ENCODE data around the gene DHX57. TPM values are rescaled to one million over a fixed set of nuclear protein-coding genes. Genes with fewer than 3 reads are reported as not detected.
A peak's percentile ranks its signal among the peaks of the same experiment; 100 is the strongest.

The DHX57 gene, protein sequence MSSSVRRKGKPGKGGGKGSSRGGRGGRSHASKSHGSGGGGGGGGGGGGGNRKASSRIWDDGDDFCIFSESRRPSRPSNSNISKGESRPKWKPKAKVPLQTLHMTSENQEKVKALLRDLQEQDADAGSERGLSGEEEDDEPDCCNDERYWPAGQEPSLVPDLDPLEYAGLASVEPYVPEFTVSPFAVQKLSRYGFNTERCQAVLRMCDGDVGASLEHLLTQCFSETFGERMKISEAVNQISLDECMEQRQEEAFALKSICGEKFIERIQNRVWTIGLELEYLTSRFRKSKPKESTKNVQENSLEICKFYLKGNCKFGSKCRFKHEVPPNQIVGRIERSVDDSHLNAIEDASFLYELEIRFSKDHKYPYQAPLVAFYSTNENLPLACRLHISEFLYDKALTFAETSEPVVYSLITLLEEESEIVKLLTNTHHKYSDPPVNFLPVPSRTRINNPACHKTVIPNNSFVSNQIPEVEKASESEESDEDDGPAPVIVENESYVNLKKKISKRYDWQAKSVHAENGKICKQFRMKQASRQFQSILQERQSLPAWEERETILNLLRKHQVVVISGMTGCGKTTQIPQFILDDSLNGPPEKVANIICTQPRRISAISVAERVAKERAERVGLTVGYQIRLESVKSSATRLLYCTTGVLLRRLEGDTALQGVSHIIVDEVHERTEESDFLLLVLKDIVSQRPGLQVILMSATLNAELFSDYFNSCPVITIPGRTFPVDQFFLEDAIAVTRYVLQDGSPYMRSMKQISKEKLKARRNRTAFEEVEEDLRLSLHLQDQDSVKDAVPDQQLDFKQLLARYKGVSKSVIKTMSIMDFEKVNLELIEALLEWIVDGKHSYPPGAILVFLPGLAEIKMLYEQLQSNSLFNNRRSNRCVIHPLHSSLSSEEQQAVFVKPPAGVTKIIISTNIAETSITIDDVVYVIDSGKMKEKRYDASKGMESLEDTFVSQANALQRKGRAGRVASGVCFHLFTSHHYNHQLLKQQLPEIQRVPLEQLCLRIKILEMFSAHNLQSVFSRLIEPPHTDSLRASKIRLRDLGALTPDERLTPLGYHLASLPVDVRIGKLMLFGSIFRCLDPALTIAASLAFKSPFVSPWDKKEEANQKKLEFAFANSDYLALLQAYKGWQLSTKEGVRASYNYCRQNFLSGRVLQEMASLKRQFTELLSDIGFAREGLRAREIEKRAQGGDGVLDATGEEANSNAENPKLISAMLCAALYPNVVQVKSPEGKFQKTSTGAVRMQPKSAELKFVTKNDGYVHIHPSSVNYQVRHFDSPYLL (N-terminal part only)
- total RNA-seq = 10 to 100 TPM; 18.1 to 22.1 TPM

DNA sequence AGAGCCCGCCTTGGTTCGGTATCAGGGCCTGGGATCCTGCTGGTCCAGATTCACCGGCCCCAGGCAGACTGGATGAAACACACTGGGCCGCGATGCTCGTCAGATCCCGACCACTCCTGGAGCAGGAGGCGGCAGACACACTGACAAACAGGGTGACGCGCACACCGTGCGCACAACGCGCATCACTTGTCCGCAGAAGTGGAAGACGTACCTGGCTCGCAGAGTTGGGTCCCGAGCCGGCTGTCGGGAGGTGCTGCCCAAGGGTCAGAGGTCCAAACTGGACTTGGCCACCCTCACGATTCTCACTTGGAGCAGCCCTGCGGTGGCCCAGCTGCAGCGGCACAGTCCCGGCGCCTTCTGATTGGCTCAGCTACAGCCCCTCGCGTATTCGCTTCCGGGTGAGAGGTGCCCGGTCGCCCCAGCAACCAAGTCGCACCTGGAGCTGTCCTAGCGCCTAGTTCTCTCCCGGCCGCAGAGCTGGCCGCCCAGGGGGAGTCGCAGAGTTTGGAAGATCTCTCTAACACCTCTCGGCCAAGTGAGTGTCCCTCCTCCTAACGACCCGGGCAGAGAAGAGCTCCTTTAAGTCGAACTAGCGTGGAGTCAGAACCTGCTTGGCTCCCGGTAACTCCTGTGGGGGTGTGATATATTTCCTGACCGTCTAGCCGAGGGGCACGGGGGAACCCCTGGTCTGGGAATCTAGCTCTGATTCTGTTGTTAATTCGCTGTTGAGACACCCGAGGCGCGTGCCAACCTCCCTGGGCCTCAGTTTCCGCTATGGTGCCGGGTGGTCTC lies at the start of gene DHX57, which contains the start of gene MORN2:
Gene DHX57 (minus strand): TSS at position 359 of the 792 bp plus-strand sequence. CDS start 7,529 bp downstream, outside the sequence.
Gene MORN2 (plus strand): TSS at position 401 of the 792 bp plus-strand sequence.
- Mint-ChIP-seq H3K4me1 (peaks cover 18% of the 10 kb centered on the region), H3K4me3 (peak within 1 kb of the TSS; percentile 93), H3K27ac (peak within 1 kb of the TSS; percentile 87), H3K27me3 (no peaks in the 10 kb centered on the region), H3K36me3 (peaks cover 20% of the 10 kb centered on the region), H3K9me3 (peaks cover 13% of the 10 kb centered on the region)
- peak; percentile 84 for DNase-seq

DNA sequence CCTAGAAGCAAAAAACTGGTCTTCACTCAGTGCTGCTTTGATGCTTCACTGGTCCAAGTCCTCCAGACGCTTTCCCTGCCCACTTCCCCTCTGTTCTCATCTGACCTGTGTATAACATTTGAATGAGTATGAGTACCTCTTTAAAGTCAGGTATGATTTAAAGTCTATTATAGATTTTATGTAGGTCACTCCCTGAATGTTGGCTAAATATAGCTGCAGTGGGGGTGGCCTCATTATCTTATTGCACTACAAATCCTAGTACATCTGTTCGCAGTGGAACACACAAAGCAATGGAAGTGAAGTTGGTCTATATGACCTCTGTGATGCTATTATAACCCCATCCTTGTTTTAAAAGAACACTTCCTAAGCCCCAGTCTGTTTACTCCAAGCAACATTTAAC lies 47.2 kb upstream of the DHX57 start:
- DNase-seq = no peak

DNA sequence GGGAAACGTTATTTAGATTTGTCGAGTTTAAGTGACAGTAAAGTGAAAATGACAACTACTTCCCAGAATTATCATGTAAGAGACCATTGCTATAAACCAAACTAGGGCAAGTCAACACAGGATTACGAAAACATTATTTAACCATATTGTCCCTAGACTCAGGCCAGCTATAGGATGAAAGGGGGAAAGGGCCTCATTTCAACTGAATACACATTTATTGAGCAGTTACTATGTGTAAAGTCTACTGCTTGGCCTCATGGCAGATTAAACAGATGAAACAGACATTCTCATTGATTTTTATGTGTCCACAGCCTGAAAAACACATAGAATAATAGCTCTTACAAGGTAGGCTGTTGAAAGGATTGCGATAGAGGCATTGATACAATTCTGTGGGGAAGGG lies 46.7 kb upstream of the DHX57 start:
- Mint-ChIP-seq H3K4me1 (no peaks in the 10 kb centered on the region), H3K9me3 (no peaks in the 10 kb centered on the region), H3K36me3 (no peaks in the 10 kb centered on the region), H3K27ac (no peak overlapping the region), H3K27me3 (no peaks in the 10 kb centered on the region), H3K4me3 (no peak overlapping the region)
- no peak for DNase-seq

More for the DNA sequence above, 47.2 kb upstream of the DHX57 start:
- no peaks in the 10 kb centered on the region for H3K36me3 Mint-ChIP-seq
- no peaks in the 10 kb centered on the region for H3K9me3 Mint-ChIP-seq
- no peak overlapping the region for H3K27ac Mint-ChIP-seq
- H3K4me1 Mint-ChIP-seq = no peaks in the 10 kb centered on the region
- no peak overlapping the region for H3K4me3 Mint-ChIP-seq
- H3K27me3 Mint-ChIP-seq = no peaks in the 10 kb centered on the region

DNA sequence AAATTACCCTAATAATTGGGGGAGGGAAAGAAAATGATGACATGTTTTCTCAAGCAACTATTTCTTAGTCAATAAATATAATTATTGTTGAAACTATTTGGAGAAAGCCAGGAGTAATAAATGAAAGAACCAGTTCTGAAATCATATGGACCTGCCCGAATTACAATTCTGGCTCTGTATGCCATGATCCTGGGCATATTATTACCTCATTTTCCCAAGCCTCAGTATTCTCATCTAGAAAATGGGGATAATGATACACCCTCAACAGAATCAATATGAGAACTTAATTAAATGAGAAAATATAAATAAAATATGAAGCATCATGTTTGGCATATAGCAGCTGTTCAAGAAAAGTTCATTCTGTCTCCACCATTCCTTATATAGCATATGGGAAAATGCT lies 36.9 kb upstream of the DHX57 start:
- H3K4me3 Mint-ChIP-seq = no peak overlapping the region
- peaks cover 10% of the 10 kb centered on the region for H3K4me1 Mint-ChIP-seq
- no peak for DNase-seq
- no peak overlapping the region for H3K27ac Mint-ChIP-seq
- no peaks in the 10 kb centered on the region for H3K36me3 Mint-ChIP-seq
- no peaks in the 10 kb centered on the region for H3K9me3 Mint-ChIP-seq
- H3K27me3 Mint-ChIP-seq = no peaks in the 10 kb centered on the region

DNA sequence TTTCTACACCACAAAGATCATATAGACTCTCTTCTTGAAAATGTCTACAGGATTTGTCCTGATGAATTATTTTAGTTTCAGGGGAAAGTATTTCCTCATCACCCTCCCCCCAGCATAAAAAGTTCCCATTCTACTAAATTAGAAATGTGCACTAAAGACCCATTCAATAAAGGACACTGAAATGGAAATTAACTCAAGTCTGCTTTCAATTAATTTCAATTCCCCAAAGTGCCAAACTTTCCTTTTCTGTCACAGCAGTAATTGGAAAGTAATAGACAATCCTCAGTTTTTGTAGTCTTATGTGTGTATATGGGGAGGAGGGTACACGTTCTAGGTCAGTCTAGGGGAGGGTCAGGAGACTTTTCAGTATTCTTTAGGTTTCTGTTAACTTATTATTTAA lies 35.5 kb upstream of the DHX57 start:
- no peaks in the 10 kb centered on the region for H3K9me3 Mint-ChIP-seq
- no peak for DNase-seq

DNA sequence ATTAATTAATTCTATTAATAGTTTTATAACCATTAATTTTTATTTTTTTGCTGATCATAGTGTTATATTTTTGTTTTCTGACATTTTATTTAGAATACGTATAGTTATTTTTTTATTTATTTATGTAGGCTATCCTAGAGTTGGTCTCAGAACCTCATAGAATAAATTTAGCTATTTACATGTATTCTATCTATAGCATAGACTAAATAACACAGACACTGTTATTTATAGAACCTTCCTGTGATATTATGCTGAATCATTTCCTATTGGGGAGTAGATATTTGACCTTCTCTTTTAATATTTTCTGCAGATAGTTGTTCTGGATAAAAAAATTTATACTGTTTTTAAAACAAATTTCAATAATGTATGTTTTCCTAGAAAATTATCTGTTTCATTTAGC lies 34.1 kb upstream of the DHX57 start:
- no peak for DNase-seq
- Mint-ChIP-seq H3K4me1 (peaks cover 11% of the 10 kb centered on the region), H3K36me3 (no peaks in the 10 kb centered on the region), H3K4me3 (no peak overlapping the region), H3K27me3 (no peaks in the 10 kb centered on the region), H3K9me3 (no peaks in the 10 kb centered on the region), H3K27ac (no peak overlapping the region)

More for the DNA sequence above, 35.5 kb upstream of the DHX57 start:
- Mint-ChIP-seq H3K36me3 (no peaks in the 10 kb centered on the region), H3K27me3 (no peaks in the 10 kb centered on the region), H3K4me3 (no peak overlapping the region), H3K27ac (no peak overlapping the region), H3K4me1 (peaks cover 11% of the 10 kb centered on the region)

DNA sequence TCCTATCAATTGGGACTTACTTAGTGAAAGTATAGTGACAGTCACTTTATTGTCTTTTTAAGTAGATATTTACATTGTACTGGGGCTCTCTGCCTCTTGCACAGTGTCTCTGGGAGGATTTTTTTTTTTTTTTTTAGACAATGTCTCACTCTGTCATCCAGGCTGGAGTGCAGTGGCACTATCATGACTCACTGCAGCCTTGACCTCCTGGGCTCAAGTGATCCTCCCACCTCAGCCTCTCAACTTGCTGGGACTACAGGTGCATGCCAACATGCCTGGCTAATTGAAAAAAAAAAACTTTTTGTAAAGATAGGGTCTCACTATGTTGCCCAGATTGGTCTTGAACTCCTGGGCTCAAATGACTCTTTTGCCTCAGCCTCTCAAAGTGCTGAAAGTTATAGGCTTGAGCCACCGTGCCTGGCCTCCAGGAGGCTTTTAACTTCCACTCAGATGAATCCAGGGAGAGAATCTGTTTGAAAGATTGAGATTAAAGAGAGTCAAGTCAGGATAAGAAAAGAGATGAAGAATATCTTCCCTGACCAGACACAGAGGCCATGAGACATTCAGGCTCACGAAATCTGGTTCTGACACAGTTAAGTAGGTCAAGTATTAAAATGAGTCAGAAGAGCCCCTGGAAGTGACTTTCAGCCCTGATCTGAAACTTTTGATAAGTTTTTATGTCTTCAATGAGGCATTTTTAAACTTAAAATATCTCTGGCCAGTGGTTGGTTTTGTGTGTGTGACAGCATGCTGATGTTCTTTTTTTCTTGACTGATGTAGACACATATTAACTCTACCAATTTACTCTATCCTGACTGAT lies 32.2 kb upstream of the DHX57 start:
- Mint-ChIP-seq H3K4me3 (no peak overlapping the region), H3K9me3 (no peaks in the 10 kb centered on the region), H3K27me3 (no peaks in the 10 kb centered on the region), H3K4me1 (peaks cover 11% of the 10 kb centered on the region), H3K36me3 (no peaks in the 10 kb centered on the region), H3K27ac (peak overlapping the region; percentile 3)
- peak; percentile 2 for DNase-seq

DNA sequence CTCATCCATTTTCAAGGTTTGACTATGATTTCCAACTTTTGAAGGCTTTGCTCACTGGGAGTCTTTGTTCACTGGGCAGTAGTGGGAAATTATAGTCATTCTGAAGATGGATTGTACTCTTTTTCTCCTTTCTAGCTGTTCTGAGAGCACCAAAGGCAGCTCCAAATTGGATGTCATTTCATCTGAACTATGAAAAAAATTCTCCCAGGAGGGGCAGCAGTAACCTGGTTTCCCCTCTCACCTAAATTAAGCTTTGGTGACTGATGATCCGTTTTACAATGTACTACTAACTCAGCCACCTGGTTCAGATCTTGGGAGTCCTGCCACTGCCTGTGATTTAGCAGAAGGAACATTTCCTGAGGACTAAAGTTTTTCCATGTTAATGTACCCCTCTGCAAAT lies 31.5 kb upstream of the DHX57 start:
- Mint-ChIP-seq H3K4me1 (peaks cover 11% of the 10 kb centered on the region), H3K4me3 (no peak overlapping the region), H3K36me3 (no peaks in the 10 kb centered on the region), H3K27me3 (no peaks in the 10 kb centered on the region), H3K27ac (no peak overlapping the region), H3K9me3 (no peaks in the 10 kb centered on the region)
- DNase-seq = no peak

DNA sequence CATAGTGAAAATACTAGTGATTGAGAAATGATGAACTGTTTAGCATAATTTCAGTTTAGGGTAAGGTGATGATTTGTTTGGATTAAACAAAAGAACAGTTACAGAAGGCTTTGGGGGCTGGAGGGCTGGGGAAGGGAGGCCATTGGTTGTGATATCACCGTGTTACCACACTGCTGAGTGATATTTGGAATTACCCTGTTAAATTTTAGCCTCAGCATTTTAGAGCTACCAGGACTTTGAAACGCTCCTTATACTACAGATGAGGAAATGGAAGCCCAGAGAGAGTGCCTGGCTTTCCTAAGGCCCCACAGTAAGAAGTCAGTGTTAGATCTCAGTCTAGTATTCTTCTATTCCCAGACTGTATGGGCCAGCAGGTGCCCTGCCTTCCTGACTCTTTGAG lies 29.5 kb upstream of the DHX57 start:
- H3K4me3 Mint-ChIP-seq = no peak overlapping the region
- no peak for DNase-seq
- no peaks in the 10 kb centered on the region for H3K9me3 Mint-ChIP-seq
- H3K36me3 Mint-ChIP-seq = no peaks in the 10 kb centered on the region
- no peaks in the 10 kb centered on the region for H3K27me3 Mint-ChIP-seq
- peaks cover 11% of the 10 kb centered on the region for H3K4me1 Mint-ChIP-seq
- no peak overlapping the region for H3K27ac Mint-ChIP-seq

DNA sequence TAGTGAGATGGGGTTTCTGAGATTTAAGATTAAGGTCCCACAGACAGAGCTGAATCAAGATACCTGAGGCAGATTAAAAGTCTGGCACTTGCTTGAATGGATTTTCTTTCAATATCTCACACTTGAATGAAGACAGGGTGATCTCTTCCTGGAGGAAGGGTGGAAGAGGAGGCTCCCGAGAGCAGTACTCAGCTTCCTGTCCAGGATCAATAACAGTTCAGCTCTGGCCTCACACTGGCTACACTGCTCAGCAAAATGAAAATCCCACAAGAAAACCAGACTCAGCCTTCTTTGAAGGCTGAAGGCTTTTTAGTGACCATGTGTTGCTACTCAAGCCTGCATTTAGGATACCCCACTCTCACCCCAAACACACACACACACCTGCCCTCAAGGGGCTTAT lies 25.0 kb upstream of the DHX57 start:
- H3K9me3 Mint-ChIP-seq = no peaks in the 10 kb centered on the region
- no peak overlapping the region for H3K4me3 Mint-ChIP-seq
- no peaks in the 10 kb centered on the region for H3K36me3 Mint-ChIP-seq
- DNase-seq = no peak
- no peaks in the 10 kb centered on the region for H3K4me1 Mint-ChIP-seq
- H3K27me3 Mint-ChIP-seq = no peaks in the 10 kb centered on the region
- H3K27ac Mint-ChIP-seq = no peak overlapping the region

DNA sequence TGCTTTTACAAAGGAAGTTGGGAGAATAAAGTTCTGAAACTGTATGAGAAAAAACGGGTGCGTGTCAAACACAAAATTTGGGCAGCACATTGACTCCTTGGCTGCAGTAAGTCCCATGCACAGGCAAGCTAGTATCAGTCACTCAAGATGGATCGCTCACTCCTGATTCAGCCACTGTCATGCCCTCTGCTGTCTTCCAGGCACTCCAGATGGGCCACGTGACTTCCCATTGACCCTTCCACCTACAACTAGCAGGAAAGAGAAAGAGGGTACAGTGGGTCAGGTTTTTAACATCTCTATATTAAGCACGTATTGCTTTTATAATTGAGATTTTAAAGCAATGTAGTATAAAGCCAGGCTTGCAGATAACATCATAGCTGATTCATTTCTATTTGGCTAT lies 22.5 kb upstream of the DHX57 start:
- DNase-seq = no peak
- no peaks in the 10 kb centered on the region for H3K27me3 Mint-ChIP-seq
- no peaks in the 10 kb centered on the region for H3K36me3 Mint-ChIP-seq
- no peak overlapping the region for H3K27ac Mint-ChIP-seq
- H3K4me1 Mint-ChIP-seq = no peaks in the 10 kb centered on the region
- no peak overlapping the region for H3K4me3 Mint-ChIP-seq
- H3K9me3 Mint-ChIP-seq = no peaks in the 10 kb centered on the region

DNA sequence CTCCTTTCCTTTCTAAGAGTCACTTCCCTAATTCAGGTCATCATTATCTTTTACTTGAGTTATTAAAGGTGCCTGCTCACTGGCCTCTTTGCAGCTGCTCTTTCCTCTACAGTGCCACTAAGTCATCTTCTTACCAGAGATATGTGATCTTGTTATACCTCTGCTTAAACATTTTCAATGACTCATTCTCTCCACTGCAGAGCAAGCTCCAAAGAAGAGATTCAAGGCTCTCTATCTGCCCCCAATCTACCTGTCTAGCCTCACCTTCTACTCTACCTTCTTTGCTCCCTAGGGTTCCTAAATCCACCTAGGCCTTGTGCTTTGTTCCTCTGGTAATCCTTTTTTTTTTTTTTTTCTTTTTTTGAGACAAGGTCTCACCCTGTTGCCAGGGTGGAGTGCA lies 17.1 kb upstream of the DHX57 start:
- Mint-ChIP-seq H3K27ac (no peak overlapping the region), H3K4me3 (no peak overlapping the region), H3K36me3 (no peaks in the 10 kb centered on the region), H3K27me3 (no peaks in the 10 kb centered on the region), H3K9me3 (no peaks in the 10 kb centered on the region), H3K4me1 (peaks cover 4% of the 10 kb centered on the region)
- DNase-seq = no peak

DNA sequence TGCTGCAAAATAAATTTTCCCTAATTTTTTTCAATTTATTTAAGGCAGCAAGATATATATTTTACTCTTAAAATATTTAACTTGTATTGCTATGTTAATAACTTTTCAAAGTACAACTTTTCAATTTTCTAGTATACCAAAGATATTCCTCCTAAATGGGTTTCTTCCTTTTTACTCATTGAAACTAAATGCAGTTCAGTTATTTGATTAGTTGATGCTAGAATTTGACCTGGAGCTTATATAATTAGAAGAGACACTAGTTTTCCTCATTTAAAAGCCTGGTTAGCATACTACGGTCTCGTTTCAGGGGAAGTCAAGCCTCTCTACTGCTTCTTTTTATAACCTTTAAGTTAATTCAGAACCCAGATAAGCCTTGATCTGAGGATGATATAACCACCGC lies 13.8 kb upstream of the DHX57 start, which contains the start of gene ARHGEF33:
Gene ARHGEF33 (plus strand): TSS at position 301 of the 400 bp plus-strand sequence. CDS start 29,573 bp downstream, outside the sequence.
- H3K36me3 Mint-ChIP-seq = no peaks in the 10 kb centered on the region
- no peak within 1 kb of the TSS for H3K4me3 Mint-ChIP-seq
- H3K27me3 Mint-ChIP-seq = no peaks in the 10 kb centered on the region
- no peaks in the 10 kb centered on the region for H3K9me3 Mint-ChIP-seq
- H3K4me1 Mint-ChIP-seq = peaks cover 4% of the 10 kb centered on the region
- no peak for DNase-seq
- H3K27ac Mint-ChIP-seq = no peak within 1 kb of the TSS

Data from activated naive CD8-positive, alpha-beta T cell treated with anti-CD3 and anti-CD28 coated beads for 36 hours (primary cell).